NT2/D1 (cell line): ENCODE results near the gene GPR35.
"Not testable (repeated sequence)": the region's sequence is repeated elsewhere in the genome, so short reads cannot be mapped to it uniquely, and the experiment has no call there.

ENCODE experiments used
- SUZ12 ChIP-seq: IDR thresholded peaks from 2 replicates; pipeline ENCODE4 v1.6.1; 2011; ENCODE audit not compliant: insufficient read length, insufficient read depth; ENCODE audit errors: extremely low read depth
- YY1 ChIP-seq: IDR thresholded peaks from 2 replicates; pipeline ENCODE4 v1.6.1; 2011; ENCODE audit not compliant: insufficient read length, insufficient read depth
- ZNF274 ChIP-seq: IDR thresholded peaks from 2 replicates; pipeline ENCODE4 v1.6.1; 2011; ENCODE audit warnings: mild to moderate bottlenecking, low read depth, low read length

- TF ChIP-seq YY1, ZNF274, SUZ12: not testable (repeated sequence)
These were observed 53.6 kb downstream of the GPR35 start for GRCh38 chr2:240678909-240679308.
